ENCODE results near the gene FADS6. TPM values are rescaled to one million over a fixed set of nuclear protein-coding genes. Genes with fewer than 3 reads are reported as not detected.

The FADS6 gene
- total and polyA plus RNA-seq, 2 of the 13 experiments (the other 11 are each of a cell fraction or from before 2014, with no cell fraction given), result 0.11 TPM

DNA sequence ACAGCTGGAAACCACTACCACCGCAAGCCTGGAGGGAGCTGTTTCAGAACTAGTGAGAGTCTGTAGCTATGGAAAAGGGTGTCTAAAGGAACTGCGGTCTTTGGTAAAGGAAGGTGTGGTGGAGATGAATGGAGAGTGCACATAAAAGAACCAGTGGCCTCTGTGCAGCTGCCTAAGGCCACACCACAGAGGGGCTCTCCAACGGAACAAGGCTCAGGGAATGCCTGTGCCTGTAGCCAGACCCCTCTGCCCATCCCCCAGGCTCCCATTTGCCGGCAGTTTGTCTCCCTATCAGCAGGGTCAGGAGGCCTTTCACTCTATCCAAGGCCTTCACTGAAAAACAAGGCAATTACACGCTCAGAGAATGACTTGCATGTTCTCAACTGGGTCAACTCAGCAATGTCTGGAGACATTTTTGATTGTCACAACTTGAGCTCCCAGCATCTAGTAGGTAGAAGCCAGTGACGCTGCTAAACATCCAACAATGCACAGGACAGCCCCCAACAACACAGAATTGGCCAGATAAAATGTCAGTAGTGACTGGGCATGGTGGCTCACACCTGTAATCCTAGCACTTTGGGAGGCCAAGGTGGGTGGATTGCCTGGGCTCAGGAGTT is 17.3 kb downstream of the FADS6 start:
- 39% methylated on average over 6 of the region's 6 CpGs for WGBS (ENCODE audit: low lambda C conversion rate)
- intact Hi-C loops (cut with micrococcal nuclease; ENCODE audit: unreplicated experiment) (no loop called here), in situ Hi-C loops (cut with HindIII; ENCODE audit: extremely low pct_ligation_motif_present, low pct_unique_long_range_greater_than_20kb) (no loop called here)
- FAIRE-seq, result peak; percentile 15
- Histone ChIP-seq H3K27ac (ENCODE audit: extremely low read length, insufficient read depth, low read length) (no peak overlapping the region), H3K79me2 (ENCODE audit: insufficient read depth, low read length) (peaks cover 11% of the 10 kb centered on the region), H2AFZ (ENCODE audit: low read length) (no peak overlapping the region), H3K4me2 (ENCODE audit: low read depth, low read length) (peak overlapping the region; percentile 38), H3K27me3 (ENCODE audit: control insufficient read depth in 1 of 2, insufficient read depth in 2 of 2, low read length in 2 of 2) (peaks cover 4 to 34% of the 10 kb centered on the region in 2 experiments; a peak in 4 of 5 replicates), H3K9ac (ENCODE audit: insufficient read depth, low read depth, low read length) (no peak overlapping the region), H4K20me1 (ENCODE audit: insufficient read depth, low read length) (no peaks in the 10 kb centered on the region), H3K36me3 (replicated peaks in 1 of 2; ENCODE audit: control insufficient read depth in 1 of 2, insufficient read depth in 2 of 2, low read length in 2 of 2) (no peaks in the 10 kb centered on the region), H3K4me1 (ENCODE audit: insufficient read depth, low read length) (peaks cover 62% of the 10 kb centered on the region), H3K9me3 (ENCODE audit: low read length) (no peaks in the 10 kb centered on the region), H3K4me3 (replicated peaks in 1 of 3; ENCODE audit: insufficient read depth in 1 of 3, low read depth in 2 of 3, low read length in 3 of 3) (no peak overlapping the region)
- no peak for ATAC-seq
- DNase-seq (ENCODE audit: low spot score), result peak; percentile 69
- ChIA-PET CTCF (ENCODE audit: low intra/inter-chr PET ratio, low total read pairs) (no interaction called here), POLR2A (interaction anchor here (1.1 kb wide), 1 partner anchor 10 kb away, joined by 3 read pairs; no protein-coding TSS in a partner anchor)
- BruUV-seq (replicated peaks), result no TSS peak
- TF ChIP-seq, protein P1, sequence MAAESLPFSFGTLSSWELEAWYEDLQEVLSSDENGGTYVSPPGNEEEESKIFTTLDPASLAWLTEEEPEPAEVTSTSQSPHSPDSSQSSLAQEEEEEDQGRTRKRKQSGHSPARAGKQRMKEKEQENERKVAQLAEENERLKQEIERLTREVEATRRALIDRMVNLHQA (CRISPR knock-in tag; IDR thresholded peaks at IDR 0.05), result no peak
- no peak for TF ChIP-seq ZNF33B (CRISPR knock-in tag; IDR thresholded peaks at IDR 0.05)
- TF ChIP-seq ZNF331 (CRISPR knock-in tag; IDR thresholded peaks at IDR 0.05), result no peak
- no peak for TF ChIP-seq RBM22 (optimal IDR thresholded peaks at IDR 0.05; ENCODE audit: low read length)
- TF ChIP-seq HMG20B (CRISPR knock-in tag; conservative IDR thresholded peaks at IDR 0.05), result 0 out of 2 replicates have a peak, but pooled peaks have one; percentile 25
- peak; percentile 27; the same call in 1 of the 2 replicates for TF ChIP-seq KDM2A (CRISPR knock-in tag; IDR thresholded peaks at IDR 0.05; ENCODE audit: borderline replicate concordance, low read depth)
- TF ChIP-seq NFATC3 (CRISPR knock-in tag; IDR thresholded peaks at IDR 0.05), result no peak
- 0 out of 2 replicates have a peak, but pooled peaks have one; percentile 38 for TF ChIP-seq NFE2L2 (IDR thresholded peaks at IDR 0.05; ENCODE audit: low read length)
- TF ChIP-seq NFE2 (CRISPR knock-in tag; IDR thresholded peaks at IDR 0.05), result no peak
- TF ChIP-seq LCORL (IDR thresholded peaks at IDR 0.05), result no peak
- TF ChIP-seq LCORL (CRISPR knock-in tag; IDR thresholded peaks at IDR 0.05), result no peak
- no peak for TF ChIP-seq ZSCAN12 (CRISPR knock-in tag; IDR thresholded peaks at IDR 0.05)
- no peak for TF ChIP-seq NR2C2 (CRISPR knock-in tag; IDR thresholded peaks at IDR 0.05; ENCODE audit: borderline replicate concordance)
- TF ChIP-seq, protein P2, sequence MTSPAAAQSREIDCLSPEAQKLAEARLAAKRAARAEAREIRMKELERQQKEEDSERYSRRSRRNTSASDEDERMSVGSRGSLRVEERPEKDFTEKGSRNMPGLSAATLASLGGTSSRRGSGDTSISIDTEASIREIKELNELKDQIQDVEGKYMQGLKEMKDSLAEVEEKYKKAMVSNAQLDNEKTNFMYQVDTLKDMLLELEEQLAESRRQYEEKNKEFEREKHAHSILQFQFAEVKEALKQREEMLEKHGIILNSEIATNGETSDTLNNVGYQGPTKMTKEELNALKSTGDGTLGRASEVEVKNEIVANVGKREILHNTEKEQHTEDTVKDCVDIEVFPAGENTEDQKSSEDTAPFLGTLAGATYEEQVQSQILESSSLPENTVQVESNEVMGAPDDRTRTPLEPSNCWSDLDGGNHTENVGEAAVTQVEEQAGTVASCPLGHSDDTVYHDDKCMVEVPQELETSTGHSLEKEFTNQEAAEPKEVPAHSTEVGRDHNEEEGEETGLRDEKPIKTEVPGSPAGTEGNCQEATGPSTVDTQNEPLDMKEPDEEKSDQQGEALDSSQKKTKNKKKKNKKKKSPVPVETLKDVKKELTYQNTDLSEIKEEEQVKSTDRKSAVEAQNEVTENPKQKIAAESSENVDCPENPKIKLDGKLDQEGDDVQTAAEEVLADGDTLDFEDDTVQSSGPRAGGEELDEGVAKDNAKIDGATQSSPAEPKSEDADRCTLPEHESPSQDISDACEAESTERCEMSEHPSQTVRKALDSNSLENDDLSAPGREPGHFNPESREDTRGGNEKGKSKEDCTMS (CRISPR knock-in tag; conservative IDR thresholded peaks at IDR 0.05), result no peak
- TF ChIP-seq ZNF30 (CRISPR knock-in tag; IDR thresholded peaks at IDR 0.05), result no peak
- TF ChIP-seq, protein P3, sequence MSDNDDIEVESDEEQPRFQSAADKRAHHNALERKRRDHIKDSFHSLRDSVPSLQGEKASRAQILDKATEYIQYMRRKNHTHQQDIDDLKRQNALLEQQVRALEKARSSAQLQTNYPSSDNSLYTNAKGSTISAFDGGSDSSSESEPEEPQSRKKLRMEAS (IDR thresholded peaks at IDR 0.05), result 0 out of 2 replicates have a peak, but pooled peaks have one; percentile 0
- TF ChIP-seq ZSCAN30 (CRISPR knock-in tag; IDR thresholded peaks at IDR 0.05), result no peak
- no peak for TF ChIP-seq RFX5 (IDR thresholded peaks at IDR 0.05; ENCODE audit: low read depth, low read length)
- peak; percentile 12 for TF ChIP-seq TEAD3 (CRISPR knock-in tag; optimal IDR thresholded peaks at IDR 0.05; ENCODE audit: borderline replicate concordance)
- no peak for TF ChIP-seq CHD2 (IDR thresholded peaks at IDR 0.05; ENCODE audit: low read depth, low read length)
- TF ChIP-seq ZNF460 (CRISPR knock-in tag; IDR thresholded peaks at IDR 0.05; ENCODE audit: borderline replicate concordance), result peak; percentile 58; the same call in 1 of the 2 replicates
- TF ChIP-seq MZF1 (CRISPR knock-in tag; IDR thresholded peaks at IDR 0.05; ENCODE audit: borderline replicate concordance), result no peak
- no peak for TF ChIP-seq ZNF121 (CRISPR knock-in tag; IDR thresholded peaks at IDR 0.05)
- no peak for TF ChIP-seq KLF11 (CRISPR knock-in tag; IDR thresholded peaks at IDR 0.05)
